ENCODE results near the gene TSR1. TPM values are rescaled to one million over a fixed set of nuclear protein-coding genes. Genes with fewer than 3 reads are reported as not detected.

The TSR1 gene
- total RNA-seq, 1 donor from 2014 or later = 49.1 TPM

GRCh38 chr17:2380226-2380922 lies 44.1 kb upstream of the TSR1 start:
- H3K36me3 ChIP-seq (ENCODE audit: control insufficient read depth, insufficient read depth, low read length) = peaks cover 1% of the 10 kb centered on the region
- no peak for TF ChIP-seq CTCF (IDR thresholded peaks at IDR 0.05; ENCODE audit: insufficient read depth, low read length, poor library complexity, severe bottlenecking)
- no peaks in the 10 kb centered on the region for H3K27me3 ChIP-seq (ENCODE audit: control insufficient read depth, insufficient read depth, low read length)
- H3K4me3 ChIP-seq (ENCODE audit: low read depth, low read length) = no peak overlapping the region
- no peak for DNase-seq (ENCODE audit: low read depth)

GRCh38 chr17:2379489-2380225 lies 43.4 kb upstream of the TSR1 start:
- no peak for TF ChIP-seq CTCF (IDR thresholded peaks at IDR 0.05; ENCODE audit: insufficient read depth, low read length, poor library complexity, severe bottlenecking)
- no peak for DNase-seq (ENCODE audit: low read depth)
- Histone ChIP-seq H3K36me3 (ENCODE audit: control insufficient read depth, insufficient read depth, low read length) (peaks cover 1% of the 10 kb centered on the region), H3K27me3 (ENCODE audit: control insufficient read depth, insufficient read depth, low read length) (no peaks in the 10 kb centered on the region), H3K4me3 (ENCODE audit: low read depth, low read length) (no peak overlapping the region)

- no peaks in the 10 kb centered on the region for H3K27me3 ChIP-seq (ENCODE audit: control insufficient read depth, insufficient read depth, low read length)
- no peak overlapping the region for H3K4me3 ChIP-seq (ENCODE audit: low read depth, low read length)
- no peak for DNase-seq (ENCODE audit: low read depth)
- TF ChIP-seq CTCF (IDR thresholded peaks at IDR 0.05; ENCODE audit: insufficient read depth, low read length, poor library complexity, severe bottlenecking) = no peak
- H3K36me3 ChIP-seq (ENCODE audit: control insufficient read depth, insufficient read depth, low read length) = peaks cover 1% of the 10 kb centered on the region
These were observed 42.6 kb upstream of the TSR1 start for GRCh38 chr17:2378905-2379304.

- Histone ChIP-seq H3K36me3 (ENCODE audit: control insufficient read depth, insufficient read depth, low read length) (peaks cover 1% of the 10 kb centered on the region), H3K27me3 (ENCODE audit: control insufficient read depth, insufficient read depth, low read length) (no peaks in the 10 kb centered on the region), H3K4me3 (ENCODE audit: low read depth, low read length) (no peak overlapping the region)
- DNase-seq (ENCODE audit: low read depth) = no peak
- TF ChIP-seq CTCF (IDR thresholded peaks at IDR 0.05; ENCODE audit: insufficient read depth, low read length, poor library complexity, severe bottlenecking) = no peak
These were observed 41.4 kb upstream of the TSR1 start for GRCh38 chr17:2377659-2378058.

- peaks cover 1% of the 10 kb centered on the region for H3K36me3 ChIP-seq (ENCODE audit: control insufficient read depth, insufficient read depth, low read length)
- no peaks in the 10 kb centered on the region for H3K27me3 ChIP-seq (ENCODE audit: control insufficient read depth, insufficient read depth, low read length)
- H3K4me3 ChIP-seq (ENCODE audit: low read depth, low read length) = no peak overlapping the region
- no peak for DNase-seq (ENCODE audit: low read depth)
- no peak for TF ChIP-seq CTCF (IDR thresholded peaks at IDR 0.05; ENCODE audit: insufficient read depth, low read length, poor library complexity, severe bottlenecking)
These were observed 39.9 kb upstream of the TSR1 start for GRCh38 chr17:2376107-2376506.
